Adrenal gland (tissue), 12 donors: ENCODE measurements around the gene FHL1. TPM values are rescaled to one million over a fixed set of nuclear protein-coding genes. Genes with fewer than 3 reads are reported as not detected.

Source experiments
- DNase-seq, 7 donors: peaks; one replicate each; pipeline ENCODE4 v3.0.0-alpha.2; 2019 to 2020
- H3K27ac ChIP-seq, 5 donors: fragments of 200-600 bp; sonication (generic) in 4 of 5; 1 replicate in 3 of 5; 2 replicates in 2 of 5; pipeline versions ENCODE4 v1.5.1 to v1.8.0; 2016 to 2020; ENCODE audit warnings: mild to moderate bottlenecking in 1 of 5
- H3K27me3 ChIP-seq: fragments of 200-600 bp; 2 replicates; pipeline ENCODE4 v1.8.0; 2021
- H3K36me3 ChIP-seq, 2 donors: fragments of 200-600 bp; replicated peaks in 1 of 2; 1 replicate in 1 of 2; 2 replicates in 1 of 2; pipeline versions ENCODE4 v1.5.1 to v1.8.0; 2018 to 2022
- H3K4me1 ChIP-seq, 2 donors: fragments of 200-600 bp; replicated peaks in 1 of 2; 1 replicate in 1 of 2; 2 replicates in 1 of 2; pipeline versions ENCODE4 v1.5.1 to v1.8.0; 2018 to 2021
- H3K4me3 ChIP-seq, 4 donors: fragments of 200-600 bp; sonication (generic) in 3 of 4; one replicate each; pipeline ENCODE4 v1.5.1; 2016 to 2018
- H3K9me3 ChIP-seq, 3 donors: fragments of 200-600 bp; sonication (generic) in 1 of 3; replicated peaks in 1 of 3; 1 replicate in 2 of 3; 2 replicates in 1 of 3; pipeline versions ENCODE4 v1.5.1 to v1.8.0; 2016 to 2021
- CTCF ChIP-seq, 6 experiments: fragments of 450-650 bp in 4 of 6; fragments of 200-600 bp in 2 of 6; sonication (generic) in 1 of 6; IDR thresholded peaks; 1 replicate in 5 of 6; 2 replicates in 1 of 6; pipeline versions ENCODE4 v1.5.1 to v1.8.0; 2016 to 2021; ENCODE audit warnings: antibody characterized with exemption in 6 of 6, mild to moderate bottlenecking in 2 of 6, moderate library complexity in 1 of 6
- POLR2A ChIP-seq, 2 donors: fragments of 450-650 bp; IDR thresholded peaks; one replicate each; pipeline ENCODE4 v1.6.1; 2017; ENCODE audit warnings: antibody characterized with exemption in 2 of 2, mild to moderate bottlenecking in 2 of 2, moderate library complexity in 1 of 2
- WGBS, 4 donors: extraction: QIAGEN DNeasy Blood & Tissue Kit in 2 of 4; methylation state at CpG; one replicate each; pipeline versions ENCODE4 v1.1.5 to v1.1.7; 2013 to 2017; 5-methylcytosine and 5-hydroxymethylcytosine counted together
- intact Hi-C, 2 donors: fragments of 100-400 bp; cut with DNase I; formaldehyde crosslinking; loops; one replicate each; pipeline versions ENCODE4 v1.14.1 to v1.15.0; 2022 to 2023
- polyA plus RNA-seq, 3 donors: library from polyadenylated mRNA; stranded (reverse); fragments of 200-250 nt in 2 of 3; fragments of 350-450 nt in 1 of 3; fragmentation: Illumina TruSeq in 1 of 3; extraction: RNeasy Lipid Tissue Mini Kit (QIAGEN cat#74804) in 1 of 3; gene quantifications; one replicate each; pipeline ENCODE4 v1.2.3, GENCODE V29; 2013 to 2014
- total RNA-seq, 9 donors: library from RNA; depleted of rRNA in 4 of 9; stranded (reverse); fragments of >200 nt in 4 of 9; fragments of 120-200 nt in 1 of 9; fragmentation: NEBNext Ultra II Directional in 1 of 9; extraction: Animal tissue kit (Norgen Biotek cat#: 25700) in 1 of 9; gene quantifications; one replicate each; pipeline versions ENCODE4 v1.1.0 to v1.2.4, GENCODE V29; 2013 to 2023
- donor health status: healthy with polysubstance abuse.
- donor health status: Bipolar disorder and iron deficiency.
- donor health status: DM: yes; HTN: yes; CAD: no.
- donor health status: DM: no; HTN: no; CAD: no.
- donor health status: DM: no; HTN: no; CAD: no.
- donor health status: DM: yes; HTN: yes; CAD: no.

Gene FHL1
- total and polyA plus RNA-seq, 12 donors, result 23.2 to 78.0 (median 50.0) TPM

- TF ChIP-seq CTCF (IDR thresholded peaks at IDR 0.05), result no peak
- TF ChIP-seq POLR2A (IDR thresholded peaks at IDR 0.05), result no peak
- Histone ChIP-seq H3K36me3 (no peaks in the 10 kb centered on the region), H3K27me3 (peaks cover 10% of the 10 kb centered on the region)
These were observed 8.4 kb upstream of the FHL1 start for GRCh38 chrX:136138939-136139338.

GRCh38 chrX:136141569-136141968 lies 5.8 kb upstream of the FHL1 start:
- H3K36me3 ChIP-seq, result no peaks in the 10 kb centered on the region
- DNase-seq, result no peak
- H3K4me1 ChIP-seq, result no peaks in the 10 kb centered on the region
- TF ChIP-seq CTCF (IDR thresholded peaks at IDR 0.05), result no peak
- TF ChIP-seq POLR2A (IDR thresholded peaks at IDR 0.05), result no peak
- H3K27me3 ChIP-seq, result peaks cover 11% of the 10 kb centered on the region
- intact Hi-C loops, result no loop called here
- H3K4me3 ChIP-seq, result no peak overlapping the region
- 61 to 75% (median 67%) methylated on average over 3 of the region's 3 CpGs for WGBS, 4 donors
- no peaks in the 10 kb centered on the region for H3K9me3 ChIP-seq
- no peak overlapping the region for H3K27ac ChIP-seq

More at GRCh38 chrX:136138939-136139338, 8.4 kb upstream of the FHL1 start:
- 64 to 71% (median 67%) methylated on average over 4 of the region's 4 CpGs for WGBS, 4 donors
- H3K4me3 ChIP-seq, result no peak overlapping the region
- no peaks in the 10 kb centered on the region for H3K9me3 ChIP-seq
- intact Hi-C loops, result no loop called here
- DNase-seq, result no peak
- no peak overlapping the region for H3K27ac ChIP-seq
- H3K4me1 ChIP-seq, result no peaks in the 10 kb centered on the region

GRCh38 chrX:136142592-136142991 lies 4.7 kb upstream of the FHL1 start:
- Histone ChIP-seq H3K4me3 (no peak overlapping the region), H3K27me3 (peaks cover 12% of the 10 kb centered on the region), H3K4me1 (no peaks in the 10 kb centered on the region), H3K9me3 (no peaks in the 10 kb centered on the region), H3K27ac (no peak overlapping the region), H3K36me3 (no peaks in the 10 kb centered on the region)
- no peak for TF ChIP-seq POLR2A (IDR thresholded peaks at IDR 0.05)
- TF ChIP-seq CTCF (IDR thresholded peaks at IDR 0.05), result no peak
- intact Hi-C loops, result no loop called here
- DNase-seq, result no peak
- 60 to 66% (median 61%) methylated on average over 3 of the region's 3 CpGs for WGBS, 4 donors

- H3K4me1 ChIP-seq, result no peaks in the 10 kb centered on the region
- intact Hi-C loops, result no loop called here
- no peak overlapping the region for H3K27ac ChIP-seq
- no peaks in the 10 kb centered on the region for H3K9me3 ChIP-seq
- TF ChIP-seq POLR2A (IDR thresholded peaks at IDR 0.05), result no peak
- DNase-seq, result no peak
- 30 to 42% (median 35%) methylated on average over 8 of the region's 8 CpGs for WGBS, 4 donors
- peaks cover 12% of the 10 kb centered on the region for H3K27me3 ChIP-seq
- H3K4me3 ChIP-seq, result no peak overlapping the region
- H3K36me3 ChIP-seq, result no peaks in the 10 kb centered on the region
These were observed 3.6 kb upstream of the FHL1 start for GRCh38 chrX:136143711-136144110.

GRCh38 chrX:136146614-136147314 lies 569 bp upstream of the FHL1 start:
- peaks cover 12% of the 10 kb centered on the region for H3K27me3 ChIP-seq
- peak overlapping the region in 3 of 4 donors; percentile 8 to 61 (median 22) for H3K4me3 ChIP-seq
- peak in 2 of 7 donors; percentile 18 to 47 for DNase-seq
- no peaks in the 10 kb centered on the region for H3K36me3 ChIP-seq
- H3K4me1 ChIP-seq, result no peaks in the 10 kb centered on the region
- no peak for TF ChIP-seq POLR2A (IDR thresholded peaks at IDR 0.05)
- TF ChIP-seq CTCF (IDR thresholded peaks at IDR 0.05), result no peak
- intact Hi-C loops, result no loop called here
- no peaks in the 10 kb centered on the region for H3K9me3 ChIP-seq
- 1 to 44% (median 15%) methylated on average over 12 to 56 of the region's 59 CpGs for WGBS, 4 donors
- peak overlapping the region in 2 of 5 donors; percentile 47 to 77 for H3K27ac ChIP-seq
